Ascending aorta (tissue), 2 donors: ENCODE measurements around the gene ADIPOR2. TPM values are rescaled to one million over a fixed set of nuclear protein-coding genes. Genes with fewer than 3 reads are reported as not detected.

Experiments
- DNase-seq, 2 donors: peaks; one replicate each; pipeline ENCODE4 v3.0.0-alpha.2; 2019; ENCODE audit warnings: low spot score in 2 of 2
- H3K27ac ChIP-seq, 2 donors: fragments of 200-600 bp; sonication (generic); one replicate each; pipeline ENCODE4 v1.5.1; 2016 to 2017; ENCODE audit warnings: mild to moderate bottlenecking in 1 of 2
- H3K27me3 ChIP-seq: fragments of 200-600 bp; sonication (generic); one replicate; pipeline ENCODE4 v1.5.1; 2017
- H3K36me3 ChIP-seq, 2 donors: fragments of 200-600 bp; sonication (generic); one replicate each; pipeline ENCODE4 v1.5.1; 2016
- H3K4me1 ChIP-seq, 2 donors: fragments of 200-600 bp; sonication (generic); one replicate each; pipeline ENCODE4 v1.5.1; 2016 to 2017; ENCODE audit warnings: mild to moderate bottlenecking in 1 of 2
- H3K4me3 ChIP-seq, 2 donors: fragments of 200-600 bp; sonication (generic); one replicate each; pipeline ENCODE4 v1.5.1; 2016 to 2017; ENCODE audit warnings: mild to moderate bottlenecking in 1 of 2
- H3K9me3 ChIP-seq, 2 donors: fragments of 200-600 bp; sonication (generic); one replicate each; pipeline ENCODE4 v1.5.1; 2016
- intact Hi-C: fragments of 100-400 bp; cut with DNase I; formaldehyde crosslinking; loops from one replicate; pipeline ENCODE4 v1.15.1; 2023
- total RNA-seq: library from RNA; depleted of rRNA; stranded (reverse); fragments of >200 nt; gene quantifications from one replicate; pipeline ENCODE4 v1.1.0, GENCODE V29; 2016
- TF ChIP-seq, protein P1 (sequence below), 3 experiments: fragments of 200-600 bp in 2 of 3; fragments of 450-650 bp in 1 of 3; sonication (generic) in 2 of 3; IDR thresholded peaks; one replicate each; pipeline ENCODE4 v1.5.1; 2016 to 2019; ENCODE audit warnings: antibody characterized with exemption in 3 of 3, mild to moderate bottlenecking in 1 of 3, moderate library complexity in 1 of 3

Gene ADIPOR2
- total RNA-seq, 1 donor from 2014 or later = 25.7 TPM

DNA sequence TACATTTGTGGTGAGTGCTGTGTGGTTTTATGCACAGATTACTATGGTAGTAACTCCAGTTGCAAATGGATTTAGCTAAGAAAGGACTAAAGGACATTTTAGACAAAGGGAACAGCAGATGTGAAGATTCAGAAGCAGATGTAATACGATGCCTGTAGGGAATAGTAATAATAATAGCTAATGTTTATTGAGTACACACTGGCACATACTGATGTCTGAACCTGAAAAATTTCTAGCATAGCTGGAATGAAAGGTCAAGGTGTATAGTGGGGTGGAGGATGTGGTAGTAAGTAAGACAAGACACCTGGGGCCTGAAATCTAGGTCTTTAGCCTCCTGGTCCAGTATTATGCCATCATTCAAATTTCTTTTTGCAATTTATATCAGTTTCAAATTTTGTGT, 75.2 kb downstream of the ADIPOR2 start:
- no peak overlapping the region for H3K27ac ChIP-seq
- no peak for DNase-seq
- no peaks in the 10 kb centered on the region for H3K4me1 ChIP-seq
- H3K36me3 ChIP-seq = no peaks in the 10 kb centered on the region
- intact Hi-C loops = no loop called here
- H3K4me3 ChIP-seq = no peak overlapping the region
- H3K27me3 ChIP-seq = no peaks in the 10 kb centered on the region
- no peaks in the 10 kb centered on the region for H3K9me3 ChIP-seq
- TF ChIP-seq, protein P1, sequence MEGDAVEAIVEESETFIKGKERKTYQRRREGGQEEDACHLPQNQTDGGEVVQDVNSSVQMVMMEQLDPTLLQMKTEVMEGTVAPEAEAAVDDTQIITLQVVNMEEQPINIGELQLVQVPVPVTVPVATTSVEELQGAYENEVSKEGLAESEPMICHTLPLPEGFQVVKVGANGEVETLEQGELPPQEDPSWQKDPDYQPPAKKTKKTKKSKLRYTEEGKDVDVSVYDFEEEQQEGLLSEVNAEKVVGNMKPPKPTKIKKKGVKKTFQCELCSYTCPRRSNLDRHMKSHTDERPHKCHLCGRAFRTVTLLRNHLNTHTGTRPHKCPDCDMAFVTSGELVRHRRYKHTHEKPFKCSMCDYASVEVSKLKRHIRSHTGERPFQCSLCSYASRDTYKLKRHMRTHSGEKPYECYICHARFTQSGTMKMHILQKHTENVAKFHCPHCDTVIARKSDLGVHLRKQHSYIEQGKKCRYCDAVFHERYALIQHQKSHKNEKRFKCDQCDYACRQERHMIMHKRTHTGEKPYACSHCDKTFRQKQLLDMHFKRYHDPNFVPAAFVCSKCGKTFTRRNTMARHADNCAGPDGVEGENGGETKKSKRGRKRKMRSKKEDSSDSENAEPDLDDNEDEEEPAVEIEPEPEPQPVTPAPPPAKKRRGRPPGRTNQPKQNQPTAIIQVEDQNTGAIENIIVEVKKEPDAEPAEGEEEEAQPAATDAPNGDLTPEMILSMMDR (IDR thresholded peaks at IDR 0.05) = no peak

DNA sequence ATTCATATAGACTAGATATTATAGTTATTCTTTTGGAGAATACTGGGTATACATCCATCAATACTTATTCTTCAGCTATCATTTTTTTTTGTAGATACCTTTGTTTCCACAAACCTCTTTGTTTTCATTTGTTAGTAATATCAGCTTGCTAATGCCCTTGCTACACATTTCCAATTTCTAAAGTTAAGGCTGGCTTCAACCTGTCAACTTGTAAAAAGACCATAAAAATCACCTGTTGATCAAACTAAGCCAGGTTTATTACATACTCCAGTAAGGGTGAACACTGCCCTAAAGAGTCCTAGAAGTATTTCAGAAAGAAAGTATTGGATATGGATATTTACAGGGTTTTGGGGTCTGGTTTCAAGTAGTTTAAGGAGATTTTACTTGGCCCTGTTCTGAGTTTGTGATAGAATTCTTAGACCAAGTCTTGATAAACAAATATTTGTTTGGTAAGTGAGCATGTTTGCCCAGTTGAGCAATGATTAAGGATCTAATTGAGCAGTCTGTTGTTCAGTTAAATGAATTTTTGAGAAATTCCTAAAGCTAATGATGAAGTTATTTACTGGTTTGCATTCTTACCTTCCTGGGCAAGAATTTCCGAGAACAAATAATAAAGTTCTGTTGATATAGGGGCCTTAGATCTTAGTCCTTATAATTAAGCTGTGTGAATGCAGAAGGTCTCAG, 76.7 kb downstream of the ADIPOR2 start:
- no peaks in the 10 kb centered on the region for H3K27me3 ChIP-seq
- H3K9me3 ChIP-seq = no peaks in the 10 kb centered on the region
- no peak for DNase-seq
- TF ChIP-seq, protein P1 (IDR thresholded peaks at IDR 0.05) = no peak
- intact Hi-C loops = no loop called here
- H3K36me3 ChIP-seq = no peaks in the 10 kb centered on the region
- no peak overlapping the region for H3K4me3 ChIP-seq
- no peaks in the 10 kb centered on the region for H3K4me1 ChIP-seq
- no peak overlapping the region for H3K27ac ChIP-seq

DNA sequence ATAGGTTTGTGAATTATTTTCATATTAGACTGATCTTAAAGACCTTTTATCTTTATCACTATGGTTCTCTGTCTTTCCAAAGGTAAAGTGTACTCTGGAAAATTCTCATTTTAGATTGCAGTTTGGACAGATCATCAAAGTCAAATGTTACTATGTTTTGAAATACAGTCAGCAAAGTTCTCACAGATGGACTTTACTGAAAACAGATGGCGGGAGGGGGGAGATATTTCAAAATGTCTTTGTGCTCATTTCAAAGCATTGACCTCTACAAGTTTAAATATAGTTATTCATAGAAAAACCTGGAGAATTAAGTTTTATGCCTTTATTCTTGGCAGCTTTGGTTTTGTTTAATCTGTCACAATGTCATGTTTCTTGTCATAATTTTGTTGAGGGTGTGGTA, 77.7 kb downstream of the ADIPOR2 start:
- no peak overlapping the region for H3K27ac ChIP-seq
- DNase-seq = no peak
- no peaks in the 10 kb centered on the region for H3K27me3 ChIP-seq
- no peaks in the 10 kb centered on the region for H3K4me1 ChIP-seq
- no peaks in the 10 kb centered on the region for H3K9me3 ChIP-seq
- intact Hi-C loops = no loop called here
- H3K36me3 ChIP-seq = no peaks in the 10 kb centered on the region
- TF ChIP-seq, protein P1 (IDR thresholded peaks at IDR 0.05) = no peak
- no peak overlapping the region for H3K4me3 ChIP-seq

DNA sequence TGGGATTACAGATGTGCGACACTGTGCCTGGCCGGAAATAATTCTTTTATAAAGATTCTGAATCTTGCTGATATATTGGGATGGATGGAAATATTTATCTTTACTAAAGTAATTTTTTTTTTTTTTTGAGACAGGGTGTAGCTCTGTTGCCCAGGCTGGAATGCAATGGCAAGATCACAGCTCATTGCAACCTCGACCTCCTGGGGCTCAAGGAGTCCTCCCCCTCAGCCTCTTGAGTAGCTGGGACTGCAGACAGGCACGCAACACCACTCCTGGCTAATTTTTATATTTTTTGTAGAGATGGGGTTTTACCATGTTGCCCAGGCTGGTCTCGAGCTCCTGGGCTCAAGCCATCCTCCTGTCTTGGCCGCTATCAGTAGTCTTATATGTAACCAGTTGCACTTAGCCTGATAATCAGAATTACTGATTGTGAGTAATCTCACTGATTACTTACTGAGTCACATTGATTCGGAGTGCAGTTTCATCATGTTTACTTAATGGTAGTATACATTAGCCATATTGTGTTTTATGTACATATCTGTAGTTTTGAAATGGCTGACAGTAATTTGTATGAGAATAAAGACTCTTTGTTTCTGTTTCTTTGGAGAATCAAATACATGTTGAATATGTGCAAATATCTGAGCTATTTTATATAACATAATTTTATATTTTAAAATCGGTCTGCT, 79.1 kb downstream of the ADIPOR2 start:
- no peaks in the 10 kb centered on the region for H3K4me1 ChIP-seq
- H3K27ac ChIP-seq = no peak overlapping the region
- no peaks in the 10 kb centered on the region for H3K27me3 ChIP-seq
- H3K4me3 ChIP-seq = no peak overlapping the region
- H3K36me3 ChIP-seq = no peaks in the 10 kb centered on the region
- intact Hi-C loops = no loop called here
- H3K9me3 ChIP-seq = no peaks in the 10 kb centered on the region
- TF ChIP-seq, protein P1 (IDR thresholded peaks at IDR 0.05) = no peak
- no peak for DNase-seq

DNA sequence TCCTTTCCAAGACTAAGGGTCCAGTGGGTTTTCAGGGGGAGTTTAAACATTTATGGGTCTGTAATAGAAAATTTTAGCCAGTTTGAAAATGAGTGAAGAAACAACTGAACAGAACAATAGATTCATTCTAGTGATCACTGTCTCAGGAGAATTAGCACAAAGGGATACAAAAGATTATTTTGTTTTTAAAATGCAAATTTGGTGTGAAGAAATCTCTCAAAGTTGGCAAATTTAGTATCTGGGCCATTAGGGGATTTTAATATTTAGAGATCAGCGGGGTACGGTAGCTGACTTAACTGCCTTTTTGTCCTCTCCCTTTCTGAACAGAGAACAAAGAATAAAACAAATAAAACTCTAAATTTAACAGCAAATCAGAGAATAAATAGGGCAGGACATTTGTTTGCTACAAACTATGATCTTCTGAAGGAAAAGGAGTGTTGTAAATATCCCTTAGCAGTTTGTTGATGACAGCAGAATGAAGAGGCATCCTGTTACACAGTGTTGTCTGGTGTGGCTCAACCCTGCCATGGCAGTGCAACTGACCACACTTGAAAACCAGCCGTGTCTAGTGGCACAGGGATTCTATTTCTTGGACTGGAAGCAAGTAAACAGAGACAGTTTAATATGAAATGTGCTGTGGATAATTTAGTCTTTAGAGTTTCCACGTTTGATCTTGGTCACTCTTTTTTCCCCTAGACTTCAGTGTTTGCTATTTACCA, 83.2 kb downstream of the ADIPOR2 start:
- DNase-seq = no peak
- Histone ChIP-seq H3K27ac (no peak overlapping the region), H3K27me3 (no peaks in the 10 kb centered on the region), H3K9me3 (no peaks in the 10 kb centered on the region), H3K4me1 (no peaks in the 10 kb centered on the region), H3K4me3 (no peak overlapping the region), H3K36me3 (no peaks in the 10 kb centered on the region)
- TF ChIP-seq, protein P1 (IDR thresholded peaks at IDR 0.05) = no peak
- intact Hi-C loops = no loop called here
